Ovary (tissue), 9 donors: Measurements from ENCODE around the gene TET3. TPM values are rescaled to one million over a fixed set of nuclear protein-coding genes. Genes with fewer than 3 reads are reported as not detected.

Experiments used
- DNase-seq, 5 donors: peaks; one replicate each; pipeline ENCODE4 v3.0.0-alpha.2; 2019 to 2020
- H3K27ac ChIP-seq, 2 donors: fragments of 200-600 bp; one replicate each; pipeline versions ENCODE4 v1.5.1 to v1.8.0; 2019 to 2022
- H3K27me3 ChIP-seq: fragments of 200-600 bp; one replicate; pipeline ENCODE4 v1.8.0; 2022
- H3K36me3 ChIP-seq: fragments of 200-600 bp; sonication (generic); one replicate; pipeline ENCODE4 v1.5.1; 2019
- H3K4me1 ChIP-seq: one replicate; pipeline ENCODE4 v1.8.1; 2013; ENCODE audit warnings: mild to moderate bottlenecking, moderate library complexity; ENCODE audit not compliant: insufficient read depth
- H3K4me3 ChIP-seq: fragments of 200-600 bp; sonication (generic); one replicate; pipeline ENCODE4 v1.5.1; 2017
- H3K9me3 ChIP-seq, 2 donors: fragments of 200-600 bp in 1 of 2; sonication (generic) in 1 of 2; one replicate each; pipeline versions ENCODE4 v1.5.1 to v1.8.1; 2013 to 2019; ENCODE audit warnings: mild to moderate bottlenecking in 1 of 2, moderate library complexity in 1 of 2
- CTCF ChIP-seq, 3 donors: fragments of 450-650 bp in 2 of 3; fragments of 200-600 bp in 1 of 3; IDR thresholded peaks; one replicate each; pipeline versions ENCODE4 v1.5.1 to v1.8.0; 2016 to 2022; ENCODE audit warnings: antibody characterized with exemption in 3 of 3, mild to moderate bottlenecking in 1 of 3
- EP300 ChIP-seq: sonication (generic); formaldehyde crosslinking; IDR thresholded peaks from one replicate; pipeline ENCODE4 v1.6.1; 2017; ENCODE audit warnings: antibody characterized with exemption
- POLR2A ChIP-seq: fragments of 450-650 bp; IDR thresholded peaks from one replicate; pipeline ENCODE4 v1.6.1; 2017; ENCODE audit warnings: antibody characterized with exemption, mild to moderate bottlenecking, moderate library complexity
- WGBS, 3 donors: extraction: QIAGEN DNeasy Blood & Tissue Kit in 1 of 3; methylation state at CpG; one replicate each; pipeline versions ENCODE4 v1.1.5 to v1.1.7; 2013 to 2017; 5-methylcytosine and 5-hydroxymethylcytosine counted together
- intact Hi-C, 4 donors: fragments of 100-400 bp; cut with DNase I; formaldehyde crosslinking; loops; one replicate each; pipeline versions ENCODE4 v1.11.0 to v1.15.1; 2022 to 2023
- polyA plus RNA-seq, 2 donors: library from polyadenylated mRNA; stranded (reverse); fragments of 200-250 nt in 1 of 2; fragments of 350-450 nt in 1 of 2; fragmentation: Illumina TruSeq in 1 of 2; extraction: RNeasy Lipid Tissue Mini Kit (QIAGEN cat#74804) in 1 of 2; gene quantifications; one replicate each; pipeline ENCODE4 v1.2.3, GENCODE V29; 2013 to 2014
- total RNA-seq, 7 donors: library from RNA; depleted of rRNA in 2 of 7; stranded (reverse); fragments of >200 nt in 2 of 7; fragmentation: NEBNext Ultra II Directional in 3 of 7; extraction: Animal tissue kit (Norgen Biotek cat#: 25700) in 3 of 7; gene quantifications; one replicate each; pipeline versions ENCODE4 v1.1.0 to v1.2.4, GENCODE V29; 2016 to 2023
- donor health status: DM: no; HTN: no; CAD: no; lungs with moderate emphysema.
- donor health status: DM: no; HTN: no; CAD: no.
- donor health status: Bipolar disorder and iron deficiency.
- donor health status: DM: yes; HTN: yes; CAD: no.
- donor health status: DM: no; HTN: no; CAD: no.
- donor health status: DM: yes; HTN: yes; CAD: no.

Gene TET3
- total and polyA plus RNA-seq, 9 donors = 2.6 to 13.5 (median 6.8) TPM

GRCh38 chr2:73992036-73992435 lies 7.3 kb downstream of the TET3 start:
- Histone ChIP-seq H3K9me3 (no peaks in the 10 kb centered on the region), H3K27me3 (no peaks in the 10 kb centered on the region), H3K36me3 (no peaks in the 10 kb centered on the region), H3K4me3 (no peak overlapping the region), H3K27ac (no peak overlapping the region), H3K4me1 (peaks cover 3% of the 10 kb centered on the region)
- DNase-seq = no peak
- no peak for TF ChIP-seq POLR2A
- TF ChIP-seq CTCF (IDR thresholded peaks at IDR 0.05) = no peak
- no peak for TF ChIP-seq EP300
- WGBS, 3 donors = 97 to 99% (median 97%) methylated on average over 4 of the region's 4 CpGs
- intact Hi-C loops = no loop called here

GRCh38 chr2:73993376-73993775 lies 8.7 kb downstream of the TET3 start:
- no peaks in the 10 kb centered on the region for H3K27me3 ChIP-seq
- H3K9me3 ChIP-seq = no peaks in the 10 kb centered on the region
- 84 to 89% (median 86%) methylated on average over 3 of the region's 3 CpGs for WGBS, 3 donors
- H3K27ac ChIP-seq = no peak overlapping the region
- TF ChIP-seq POLR2A = no peak
- no peak for TF ChIP-seq CTCF (IDR thresholded peaks at IDR 0.05)
- TF ChIP-seq EP300 = no peak
- H3K36me3 ChIP-seq = no peaks in the 10 kb centered on the region
- no peak for DNase-seq
- intact Hi-C loops = no loop called here
- no peak overlapping the region for H3K4me3 ChIP-seq
- peaks cover 1% of the 10 kb centered on the region for H3K4me1 ChIP-seq

- no peak for DNase-seq
- no peaks in the 10 kb centered on the region for H3K4me1 ChIP-seq
- H3K4me3 ChIP-seq = no peak overlapping the region
- H3K27ac ChIP-seq = no peak overlapping the region
- H3K36me3 ChIP-seq = no peaks in the 10 kb centered on the region
- H3K9me3 ChIP-seq = no peaks in the 10 kb centered on the region
- intact Hi-C loops = no loop called here
- no peaks in the 10 kb centered on the region for H3K27me3 ChIP-seq
- no peak for TF ChIP-seq POLR2A
- TF ChIP-seq CTCF (IDR thresholded peaks at IDR 0.05) = no peak
- TF ChIP-seq EP300 = no peak
- 89 to 92% (median 91%) methylated on average over 4 of the region's 4 CpGs for WGBS, 3 donors
Observed at GRCh38 chr2:73993778-73994177, 9.1 kb downstream of the TET3 start.

GRCh38 chr2:73994178-73994831 lies 9.6 kb downstream of the TET3 start:
- H3K27me3 ChIP-seq = no peaks in the 10 kb centered on the region
- no peak for DNase-seq
- H3K4me3 ChIP-seq = no peak overlapping the region
- H3K9me3 ChIP-seq = no peaks in the 10 kb centered on the region
- no peaks in the 10 kb centered on the region for H3K36me3 ChIP-seq
- H3K27ac ChIP-seq = no peak overlapping the region
- WGBS, 3 donors = 91 to 96% (median 94%) methylated on average over 8 of the region's 8 CpGs
- H3K4me1 ChIP-seq = no peaks in the 10 kb centered on the region
- intact Hi-C loops = no loop called here
- TF ChIP-seq POLR2A = no peak
- TF ChIP-seq CTCF (IDR thresholded peaks at IDR 0.05) = no peak
- no peak for TF ChIP-seq EP300
